ENCODE measurements around the gene NTRK3.

The NTRK3 gene

GRCh38 chr15:88166082-88166993 lies 90.2 kb downstream of the NTRK3 start:
- ATAC-seq, result no peak
- TF ChIP-seq CSRNP3 (CRISPR knock-in tag; IDR thresholded peaks at IDR 0.05) (no peak), ZC3H10 (CRISPR knock-in tag; IDR thresholded peaks at IDR 0.05) (no peak), SNAI2 (CRISPR knock-in tag; IDR thresholded peaks at IDR 0.05) (0 out of 2 replicates have a peak, but pooled peaks have one; percentile 51), ZNF70 (CRISPR knock-in tag; IDR thresholded peaks at IDR 0.05) (no peak), TCF4 (CRISPR knock-in tag; IDR thresholded peaks at IDR 0.05; ENCODE audit: borderline replicate concordance) (no peak)

GRCh38 chr15:88161636-88162035 lies 94.9 kb downstream of the NTRK3 start:
- no peak for ATAC-seq
- TF ChIP-seq PATZ1 (CRISPR knock-in tag; IDR thresholded peaks at IDR 0.05; ENCODE audit: borderline replicate concordance), result no peak
- no peak for TF ChIP-seq SNAI2 (CRISPR knock-in tag; IDR thresholded peaks at IDR 0.05)
- TF ChIP-seq ZNF70 (CRISPR knock-in tag; IDR thresholded peaks at IDR 0.05), result no peak
- TF ChIP-seq ESRRG (CRISPR knock-in tag; IDR thresholded peaks at IDR 0.05), result no peak
- no peak for TF ChIP-seq CSDC2 (CRISPR knock-in tag; IDR thresholded peaks at IDR 0.05)
- TF ChIP-seq ZFP3 (CRISPR knock-in tag; IDR thresholded peaks at IDR 0.05), result no peak
- no peak for TF ChIP-seq OSR1 (CRISPR knock-in tag; IDR thresholded peaks at IDR 0.05)
- no peak for TF ChIP-seq CREB5 (CRISPR knock-in tag; IDR thresholded peaks at IDR 0.05; ENCODE audit: low read depth)
- no peak for TF ChIP-seq ZNF565 (CRISPR knock-in tag; conservative IDR thresholded peaks at IDR 0.05; ENCODE audit: low read depth)
- TF ChIP-seq RARB (CRISPR knock-in tag; IDR thresholded peaks at IDR 0.05), result no peak
- TF ChIP-seq TCF4 (CRISPR knock-in tag; IDR thresholded peaks at IDR 0.05; ENCODE audit: borderline replicate concordance), result no peak
- no peak for TF ChIP-seq TSHZ2 (CRISPR knock-in tag; IDR thresholded peaks at IDR 0.05)
- TF ChIP-seq ZNF8 (CRISPR knock-in tag; IDR thresholded peaks at IDR 0.05), result no peak
- no peak for TF ChIP-seq POU6F1 (CRISPR knock-in tag; IDR thresholded peaks at IDR 0.05; ENCODE audit: borderline replicate concordance, low read depth)
- no peak for TF ChIP-seq GLIS3 (CRISPR knock-in tag; IDR thresholded peaks at IDR 0.05)
- no peak for TF ChIP-seq TOX (CRISPR knock-in tag; IDR thresholded peaks at IDR 0.05; ENCODE audit: borderline replicate concordance)
- TF ChIP-seq CSRNP3 (CRISPR knock-in tag; IDR thresholded peaks at IDR 0.05), result no peak
- no peak for TF ChIP-seq ISL1 (CRISPR knock-in tag; IDR thresholded peaks at IDR 0.05)
- no peak for TF ChIP-seq ARNTL (CRISPR knock-in tag; IDR thresholded peaks at IDR 0.05; ENCODE audit: borderline replicate concordance, low read depth)
- TF ChIP-seq BACH2 (CRISPR knock-in tag; IDR thresholded peaks at IDR 0.05; ENCODE audit: borderline replicate concordance), result no peak

All from SK-N-SH treated with all-trans-retinoic acid at 6 μM for 48 hours (cell line).